ENCODE measurements around the gene MTCH1.

GRCh38 chr6:36985417-36985807 is 584 bp downstream of the MTCH1 start:
- no peak for TF ChIP-seq POLR2A (IDR thresholded peaks at IDR 0.05; ENCODE audit: low read length)
- no peak for TF ChIP-seq GATA1 (IDR thresholded peaks at IDR 0.05; ENCODE audit: low read depth, low read length)
